ENCODE measurements around the gene SOD1. TPM values are rescaled to one million over a fixed set of nuclear protein-coding genes. Genes with fewer than 3 reads are reported as not detected.

Gene SOD1
- total RNA-seq: 100 to 1,000 TPM; 160 to 389 (median 286) TPM

GRCh38 chr21:31659536-31660258 is at the start of gene SOD1:
Gene SOD1 (plus strand): TSS chr21:31659693. CDS start chr21:31659770, 77 bp downstream.
- DNase-seq (ENCODE audit: low spot score) (peak; percentile 69), ATAC-seq (ENCODE audit: low FRiP score) (peak; percentile 97)
- no peak for TF ChIP-seq CTCF (IDR thresholded peaks at IDR 0.05)

DNA sequence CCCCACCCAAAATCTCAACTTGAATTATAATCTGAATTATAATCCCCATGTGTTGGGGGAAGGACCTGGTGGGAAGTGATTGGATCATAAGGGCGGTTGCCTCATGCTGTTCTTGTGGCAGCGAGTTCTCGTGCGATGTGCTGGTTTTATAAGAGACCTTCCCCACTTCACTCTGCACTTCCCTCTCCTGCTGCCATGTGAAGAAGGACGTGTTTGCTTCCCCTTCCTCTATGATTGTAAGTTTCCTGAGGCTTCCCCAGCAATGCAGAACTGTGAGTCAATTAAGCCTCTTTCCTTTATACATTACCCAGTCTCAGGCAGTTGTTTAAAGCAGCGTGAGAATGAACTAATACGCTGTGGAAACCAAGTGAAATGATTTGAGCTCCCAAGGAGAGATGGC is 48.0 kb upstream of the SOD1 start:
- TF ChIP-seq CTCF (IDR thresholded peaks at IDR 0.05): no peak
- DNase-seq (ENCODE audit: low spot score): no peak
- ATAC-seq (ENCODE audit: low FRiP score): no peak

DNA sequence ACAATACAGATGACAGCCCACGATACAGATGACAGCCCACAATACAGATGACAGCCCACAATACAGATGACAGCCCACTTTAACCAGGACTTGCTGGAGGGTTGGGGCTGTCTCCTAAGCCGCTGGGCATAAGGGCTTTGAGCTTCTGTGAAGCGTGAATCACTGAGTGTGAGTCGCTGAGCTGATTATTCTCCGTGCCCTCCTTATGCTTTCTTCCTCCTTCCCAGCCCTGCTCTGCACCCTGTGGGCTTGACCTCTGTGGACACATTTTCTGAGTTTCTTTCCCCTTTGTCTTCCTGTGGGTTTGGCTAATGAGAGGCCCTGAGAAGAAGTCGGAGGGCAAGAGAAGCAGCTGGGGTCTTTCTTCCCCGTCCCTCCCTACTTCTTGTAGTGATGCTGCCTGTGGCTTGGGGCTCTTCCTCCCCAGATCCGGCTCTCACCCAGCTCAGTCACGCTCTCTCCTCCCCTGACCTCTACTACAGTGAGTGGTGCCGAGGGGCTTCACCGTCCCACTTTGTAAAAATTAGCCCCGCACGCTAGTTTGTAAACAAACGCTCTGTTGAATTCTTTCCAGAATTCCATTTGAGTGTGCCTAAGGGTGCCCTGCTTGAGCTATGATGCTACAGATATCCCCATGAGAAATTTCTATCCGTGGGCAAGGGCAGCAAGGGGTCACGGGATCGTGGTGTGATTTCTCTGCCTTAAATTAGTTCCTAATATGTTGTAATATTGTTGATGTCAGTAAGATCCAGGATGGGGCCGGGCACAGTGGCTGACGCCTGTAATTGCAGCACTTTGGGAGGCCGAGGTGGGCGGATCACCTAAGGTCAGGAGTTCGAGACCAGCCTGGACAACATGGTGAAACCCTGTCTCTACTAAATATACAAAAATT is 46.4 kb upstream of the SOD1 start:
- no peak for DNase-seq (ENCODE audit: low spot score)
- no peak for ATAC-seq (ENCODE audit: low FRiP score)
- no peak for TF ChIP-seq CTCF (IDR thresholded peaks at IDR 0.05)

DNA sequence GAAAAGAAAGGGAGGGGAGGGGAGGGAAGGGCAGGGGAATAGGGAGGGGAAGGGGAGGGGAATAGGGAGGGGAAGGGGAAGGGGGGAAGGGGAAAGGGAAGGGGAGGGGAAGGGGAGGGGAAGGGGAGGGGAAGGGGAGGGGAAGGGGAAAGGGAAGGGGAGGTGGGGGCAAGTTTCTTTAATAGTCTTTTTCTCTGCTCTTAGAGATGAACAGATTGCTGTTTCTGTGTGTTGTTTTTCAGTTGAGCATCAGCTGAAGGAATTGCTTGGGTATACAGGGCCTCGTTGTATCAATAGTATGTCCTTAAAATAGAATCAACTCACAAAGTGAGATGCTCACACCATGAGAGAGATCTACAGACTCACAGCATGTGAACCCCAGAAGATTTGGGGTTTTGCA is 44.8 kb upstream of the SOD1 start:
- DNase-seq (ENCODE audit: low spot score) (no peak), ATAC-seq (ENCODE audit: low FRiP score) (no peak)
- no peak for TF ChIP-seq CTCF (IDR thresholded peaks at IDR 0.05)

GRCh38 chr21:31616216-31616615 is 43.3 kb upstream of the SOD1 start:
- ATAC-seq (ENCODE audit: low FRiP score): no peak
- no peak for TF ChIP-seq CTCF (IDR thresholded peaks at IDR 0.05)
- DNase-seq (ENCODE audit: low spot score): no peak

GRCh38 chr21:31618696-31619430 is 40.6 kb upstream of the SOD1 start:
- ATAC-seq (ENCODE audit: low FRiP score) (no peak), DNase-seq (ENCODE audit: low spot score) (no peak)
- TF ChIP-seq CTCF (IDR thresholded peaks at IDR 0.05): no peak

Data from omental fat pad (tissue), 4 donors.